Thoracic aorta (tissue), 2 donors: ENCODE results near the gene KCNJ13. TPM values are rescaled to one million over a fixed set of nuclear protein-coding genes. Genes with fewer than 3 reads are reported as not detected.

Experiments
- ATAC-seq: fragments of 150-250 bp; one replicate; pipeline ENCODE4 v1.8.0; 2017; ENCODE audit warnings: low read depth; ENCODE audit not compliant: insufficient number of reproducible peaks, low FRiP score
- DNase-seq: peaks from one replicate; pipeline ENCODE4 v3.0.0-alpha.2; 2020; ENCODE audit warnings: low spot score
- H3K27ac ChIP-seq, 2 donors: fragments of 200-600 bp; sonication (generic); 1 replicate in 1 of 2; 2 replicates in 1 of 2; pipeline ENCODE4 v1.5.1; 2016; ENCODE audit warnings: mild to moderate bottlenecking in 2 of 2, moderate library complexity in 2 of 2
- H3K27me3 ChIP-seq: fragments of 200-600 bp; sonication (generic); replicated peaks from 2 replicates; pipeline ENCODE4 v1.6.0; 2016; ENCODE audit warnings: mild to moderate bottlenecking; ENCODE audit not compliant: insufficient read depth
- H3K36me3 ChIP-seq: fragments of 200-600 bp; sonication (generic); one replicate; pipeline ENCODE4 v1.5.1; 2016
- H3K4me1 ChIP-seq, 2 donors: fragments of 200-600 bp; sonication (generic); 1 replicate in 1 of 2; 2 replicates in 1 of 2; pipeline versions ENCODE4 v1.5.1 to v1.6.0; 2016; ENCODE audit warnings: low read depth in 2 of 2, mild to moderate bottlenecking in 1 of 2; ENCODE audit not compliant: control insufficient read depth in 1 of 2
- H3K4me3 ChIP-seq: fragments of 200-600 bp; sonication (generic); 2 replicates; pipeline ENCODE4 v1.5.1; 2016; ENCODE audit warnings: mild to moderate bottlenecking
- H3K9me3 ChIP-seq: fragments of 200-600 bp; sonication (generic); 2 replicates; pipeline ENCODE4 v1.5.1; 2016
- total RNA-seq, 2 donors: library from RNA; depleted of rRNA; stranded (reverse); fragments of >200 nt; gene quantifications; one replicate each; pipeline versions ENCODE4 v1.1.0 to v1.2.3, GENCODE V29; 2016
- TF ChIP-seq, protein P1 (sequence below): fragments of 200-600 bp; sonication (generic); IDR thresholded peaks from one replicate; pipeline ENCODE4 v1.5.1; 2019; ENCODE audit warnings: antibody characterized with exemption

The KCNJ13 gene
- total RNA-seq, 2 donors from 2014 or later, result not detected

DNA sequence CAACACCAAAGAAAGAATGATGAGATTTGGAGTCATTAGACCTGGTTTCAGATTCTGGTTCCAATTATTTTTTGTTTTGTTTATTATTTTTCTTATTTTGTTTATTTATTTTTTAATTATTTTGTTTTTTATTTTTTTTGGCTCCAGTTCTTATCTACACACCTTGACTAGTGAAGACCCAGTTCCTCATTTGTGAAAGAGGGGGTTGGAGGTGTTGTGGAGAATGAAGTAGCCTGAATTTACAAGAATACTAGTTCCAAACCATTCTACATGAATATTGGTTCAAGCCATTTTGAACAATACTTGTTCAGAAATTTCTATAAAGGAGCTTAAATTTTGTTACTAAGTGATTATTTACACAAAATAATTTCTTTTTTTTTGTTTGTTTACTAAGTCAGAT, 6.9 kb upstream of the KCNJ13 start:
- TF ChIP-seq, protein P1, sequence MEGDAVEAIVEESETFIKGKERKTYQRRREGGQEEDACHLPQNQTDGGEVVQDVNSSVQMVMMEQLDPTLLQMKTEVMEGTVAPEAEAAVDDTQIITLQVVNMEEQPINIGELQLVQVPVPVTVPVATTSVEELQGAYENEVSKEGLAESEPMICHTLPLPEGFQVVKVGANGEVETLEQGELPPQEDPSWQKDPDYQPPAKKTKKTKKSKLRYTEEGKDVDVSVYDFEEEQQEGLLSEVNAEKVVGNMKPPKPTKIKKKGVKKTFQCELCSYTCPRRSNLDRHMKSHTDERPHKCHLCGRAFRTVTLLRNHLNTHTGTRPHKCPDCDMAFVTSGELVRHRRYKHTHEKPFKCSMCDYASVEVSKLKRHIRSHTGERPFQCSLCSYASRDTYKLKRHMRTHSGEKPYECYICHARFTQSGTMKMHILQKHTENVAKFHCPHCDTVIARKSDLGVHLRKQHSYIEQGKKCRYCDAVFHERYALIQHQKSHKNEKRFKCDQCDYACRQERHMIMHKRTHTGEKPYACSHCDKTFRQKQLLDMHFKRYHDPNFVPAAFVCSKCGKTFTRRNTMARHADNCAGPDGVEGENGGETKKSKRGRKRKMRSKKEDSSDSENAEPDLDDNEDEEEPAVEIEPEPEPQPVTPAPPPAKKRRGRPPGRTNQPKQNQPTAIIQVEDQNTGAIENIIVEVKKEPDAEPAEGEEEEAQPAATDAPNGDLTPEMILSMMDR, result no peak

DNA sequence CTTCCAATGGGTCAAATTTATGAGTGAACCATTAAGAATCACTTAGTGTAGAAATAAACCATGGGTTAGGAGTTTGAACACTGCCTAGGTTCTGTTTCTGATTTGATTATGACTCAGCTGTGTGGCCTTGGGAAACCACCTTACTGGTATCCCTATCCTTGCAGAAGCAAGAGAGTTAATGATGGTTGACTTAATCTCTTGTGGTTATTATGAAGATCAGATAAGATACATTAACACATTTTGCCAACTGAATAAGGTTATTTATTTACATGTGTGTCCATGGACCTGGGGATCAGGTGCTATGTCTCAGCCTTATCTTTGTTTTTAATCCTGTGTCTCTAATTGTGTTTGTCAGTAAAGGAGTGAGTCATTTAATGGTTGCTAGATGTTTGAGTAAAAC, 5.4 kb upstream of the KCNJ13 start:
- H3K27me3 ChIP-seq, result no peaks in the 10 kb centered on the region
- DNase-seq (no peak), ATAC-seq (no peak)
- no peak overlapping the region for H3K27ac ChIP-seq
- H3K4me3 ChIP-seq, result no peak overlapping the region
- H3K9me3 ChIP-seq, result no peaks in the 10 kb centered on the region
- H3K4me1 ChIP-seq, result peaks cover 8 to 9% of the 10 kb centered on the region in 2 donors
- TF ChIP-seq, protein P1, result no peak
- peaks cover 3% of the 10 kb centered on the region for H3K36me3 ChIP-seq

More for the DNA sequence above, 6.9 kb upstream of the KCNJ13 start:
- Histone ChIP-seq H3K9me3 (no peaks in the 10 kb centered on the region), H3K36me3 (peaks cover 11% of the 10 kb centered on the region), H3K27ac (no peak overlapping the region), H3K4me1 (peaks cover 8 to 9% of the 10 kb centered on the region in 2 donors), H3K4me3 (no peak overlapping the region), H3K27me3 (no peaks in the 10 kb centered on the region)
- no peak for DNase-seq
- no peak for ATAC-seq

DNA sequence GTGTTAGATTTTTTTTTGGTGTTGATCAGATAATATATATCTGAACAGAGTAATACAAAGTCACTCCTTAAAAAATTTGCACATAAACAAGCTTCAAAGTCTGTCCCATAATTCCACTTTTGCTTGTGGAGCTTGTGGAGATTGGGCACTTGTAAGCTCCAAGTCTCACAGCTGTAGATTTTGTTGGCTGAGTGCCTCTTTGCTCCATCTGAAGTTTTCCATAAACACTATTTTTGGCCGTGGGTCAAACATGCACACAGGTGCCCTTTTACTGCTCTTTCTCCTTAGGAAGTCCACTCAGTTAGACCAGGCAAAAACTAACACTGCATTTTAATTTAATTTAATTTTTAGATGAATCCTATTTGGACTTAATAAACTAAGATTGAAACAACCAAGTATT, 3.6 kb upstream of the KCNJ13 start:
- H3K36me3 ChIP-seq, result peaks cover under 1% of the 10 kb centered on the region
- ATAC-seq (no peak), DNase-seq (no peak)
- no peak overlapping the region for H3K27ac ChIP-seq
- H3K4me3 ChIP-seq, result no peak overlapping the region
- no peaks in the 10 kb centered on the region for H3K27me3 ChIP-seq
- TF ChIP-seq, protein P1, result no peak
- peaks cover 8 to 9% of the 10 kb centered on the region in 2 donors for H3K4me1 ChIP-seq
- no peaks in the 10 kb centered on the region for H3K9me3 ChIP-seq

DNA sequence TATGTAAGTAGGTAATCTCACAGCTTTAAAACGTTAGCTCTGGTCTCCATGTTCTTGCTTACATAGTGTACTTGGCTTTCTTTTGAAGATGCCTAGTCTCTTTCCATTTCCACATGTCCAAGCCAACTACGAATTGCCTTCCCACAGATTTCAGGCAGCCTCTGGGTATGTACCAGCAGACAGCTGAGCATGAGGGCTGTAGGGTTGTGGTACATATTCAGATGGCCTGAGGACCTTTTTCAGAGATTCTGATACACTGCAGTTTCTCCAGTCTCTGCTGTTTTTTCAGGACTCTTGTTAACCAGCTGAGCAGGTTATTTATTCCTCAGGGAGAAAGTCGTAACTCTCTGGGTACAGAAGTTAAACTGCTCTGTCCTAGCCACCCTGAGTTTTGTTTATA, 3.1 kb upstream of the KCNJ13 start:
- Histone ChIP-seq H3K27ac (no peak overlapping the region), H3K9me3 (no peaks in the 10 kb centered on the region), H3K36me3 (no peaks in the 10 kb centered on the region), H3K4me1 (peaks cover 8 to 9% of the 10 kb centered on the region in 2 donors), H3K4me3 (no peak overlapping the region), H3K27me3 (no peaks in the 10 kb centered on the region)
- ATAC-seq (no peak), DNase-seq (no peak)
- TF ChIP-seq, protein P1, result no peak

DNA sequence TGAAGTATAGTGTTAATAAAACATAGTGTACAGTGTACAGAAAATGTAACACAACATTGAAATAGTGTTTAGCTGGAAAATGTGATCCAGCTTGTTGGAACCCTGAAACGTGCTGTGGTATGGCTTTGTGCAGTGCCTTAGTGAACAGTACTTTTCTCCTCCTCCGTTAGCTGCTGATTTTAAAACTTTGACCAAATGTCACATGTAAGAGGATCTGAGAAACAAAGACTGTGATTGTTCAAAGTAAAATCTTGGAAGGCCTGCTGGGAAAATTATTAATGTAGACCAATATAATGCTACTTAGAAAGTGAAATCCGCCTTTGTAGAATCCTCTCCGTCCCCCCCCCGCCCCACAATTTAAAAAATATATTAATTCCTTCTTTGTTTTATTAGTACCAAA, 911 bp upstream of the KCNJ13 start:
- no peaks in the 10 kb centered on the region for H3K36me3 ChIP-seq
- no peak overlapping the region for H3K27ac ChIP-seq
- H3K9me3 ChIP-seq, result no peaks in the 10 kb centered on the region
- peaks cover 8 to 9% of the 10 kb centered on the region in 2 donors for H3K4me1 ChIP-seq
- TF ChIP-seq, protein P1, result no peak
- DNase-seq (no peak), ATAC-seq (no peak)
- no peaks in the 10 kb centered on the region for H3K27me3 ChIP-seq
- no peak overlapping the region for H3K4me3 ChIP-seq
